HCT116 (cell line): ENCODE data around the gene GRIK4. TPM values are rescaled to one million over a fixed set of nuclear protein-coding genes. Genes with fewer than 3 reads are reported as not detected.

Source experiments
- ATAC-seq: fragments of 200-7000 bp; cut with Tn5 transposase; 2 replicates; pipeline ENCODE4 v1.9.1; 2020; ENCODE audit warnings: mild to moderate bottlenecking, moderate library complexity
- BruUV-seq: library from RNA; stranded (reverse); fragments of 400-500 nt; replicated peaks from 2 replicates; lab custom pipeline; 2021; lab: Mats Ljungman, UMichigan
- CTCF ChIA-PET: fragments of 300-600 bp; sonication (Branson Sonifier 250); formaldehyde crosslinking; loops from one replicate; lab custom pipeline; 2021; ENCODE audit warnings: antibody characterized with exemption; lab: Charles Lee
- POLR2A ChIA-PET: fragments of 300-600, 350-600 bp; sonication (Branson Sonifier 250); formaldehyde crosslinking; loops from one replicate; lab custom pipeline; 2021; ENCODE audit warnings: antibody characterized with exemption; lab: Charles Lee
- RAD21 ChIA-PET, 2 experiments: fragments of 300-600 bp; sonication (Branson Sonifier 250); formaldehyde crosslinking; loops; one replicate each; lab custom pipeline; 2023; ENCODE audit warnings: low total read pairs in 2 of 2; ENCODE audit not compliant: uncharacterized antibody in 2 of 2, unreplicated experiment in 2 of 2, low non-redundant PET in 1 of 2; lab: Charles Lee
- DNase-seq: peaks from one replicate; pipeline ENCODE4 v3.0.0-alpha.2; 2010; ENCODE audit warnings: low read depth, low spot score
- H2AFZ ChIP-seq: fragments of 200-600 bp; shearing (Covaris generic), sonication (generic); 2 replicates; pipeline ENCODE4 v1.6.1; 2017; ENCODE audit warnings: low read depth, mixed run types, mixed read lengths, antibody characterized with exemption, low read length; ENCODE audit not compliant: poor library complexity, severe bottlenecking
- H3K27ac ChIP-seq: 2 replicates; pipeline ENCODE4 v1.5.1; 2012; ENCODE audit warnings: low read depth, low read length
- H3K27me3 ChIP-seq: fragments of 200-600 bp; sonication (generic); 2 replicates; pipeline ENCODE4 v1.6.1; 2016; ENCODE audit warnings: mixed run types, low read length, mixed read lengths; ENCODE audit not compliant: insufficient read depth
- H3K36me3 ChIP-seq, 2 experiments: fragments of 200-500 bp in 1 of 2; fragments of 200-600 bp in 1 of 2; sonication (Bioruptor generic) in 1 of 2; sonication (generic) in 1 of 2; 2 replicates each; pipeline versions ENCODE4 v1.5.1 to v1.6.1; 2014 to 2016; ENCODE audit warnings: low read length in 2 of 2, inconsistent platforms in 1 of 2, mixed read lengths in 1 of 2, mixed run types in 1 of 2; ENCODE audit not compliant: insufficient read depth in 2 of 2, control insufficient read depth in 1 of 2
- H3K4me1 ChIP-seq, 2 experiments: fragments of 200-600 bp in 1 of 2; sonication (generic) in 1 of 2; 2 replicates each; pipeline versions ENCODE4 v1.5.1 to v1.6.1; 2012 to 2017; ENCODE audit warnings: low read length in 2 of 2, inconsistent platforms in 1 of 2, mild to moderate bottlenecking in 1 of 2, mixed read lengths in 1 of 2, mixed run types in 1 of 2, moderate library complexity in 1 of 2; ENCODE audit not compliant: insufficient read depth in 2 of 2, control insufficient read depth in 1 of 2
- H3K4me2 ChIP-seq: fragments of 200-600 bp; sonication (generic); 2 replicates; pipeline ENCODE4 v1.6.1; 2017; ENCODE audit warnings: mixed run types, low read length, mixed read lengths
- H3K4me3 ChIP-seq, 2 experiments: fragments of 200-600 bp in 1 of 2; sonication (generic) in 1 of 2; replicated peaks in 1 of 2; 2 replicates each; pipeline ENCODE4 v1.5.1; 2011 to 2016; ENCODE audit warnings: low read length in 2 of 2, control low read depth in 1 of 2, low read depth in 1 of 2, mild to moderate bottlenecking in 1 of 2, mixed read lengths in 1 of 2, mixed run types in 1 of 2
- H3K79me2 ChIP-seq: fragments of 200-600 bp; sonication (generic); 2 replicates; pipeline ENCODE4 v1.6.1; 2017; ENCODE audit warnings: mild to moderate bottlenecking, mixed run types, low read length, moderate library complexity, mixed read lengths; ENCODE audit not compliant: insufficient read depth
- H3K9ac ChIP-seq: fragments of 200-600 bp; sonication (generic); 2 replicates; pipeline ENCODE4 v1.6.1; 2016; ENCODE audit warnings: low read length, mixed read lengths
- H3K9me2 ChIP-seq: fragments of 200-600 bp; sonication (generic), shearing (Covaris generic); 2 replicates; pipeline ENCODE4 v1.6.1; 2017; ENCODE audit warnings: mixed run types, mild to moderate bottlenecking, moderate library complexity; ENCODE audit not compliant: insufficient read depth
- H3K9me3 ChIP-seq, 2 experiments: fragments of 200-500 bp in 1 of 2; fragments of 200-600 bp in 1 of 2; sonication (Bioruptor generic) in 1 of 2; sonication (generic) in 1 of 2; 2 replicates each; pipeline ENCODE4 v1.6.1; 2014 to 2017; ENCODE audit warnings: low read length in 2 of 2, mixed read lengths in 2 of 2, inconsistent platforms in 1 of 2, low read depth in 1 of 2, mild to moderate bottlenecking in 1 of 2, mixed run types in 1 of 2, moderate library complexity in 1 of 2; ENCODE audit not compliant: control insufficient read depth in 1 of 2, insufficient read depth in 1 of 2
- H4K20me1 ChIP-seq: fragments of 200-600 bp; sonication (generic), shearing (Covaris generic); 2 replicates; pipeline ENCODE4 v1.6.1; 2017; ENCODE audit warnings: mixed run types, mild to moderate bottlenecking, moderate library complexity; ENCODE audit not compliant: insufficient read depth
- ATF3 ChIP-seq: IDR thresholded peaks from 2 replicates; pipeline ENCODE4 v1.6.1; 2012
- CEBPB ChIP-seq: IDR thresholded peaks from 2 replicates; pipeline ENCODE4 v1.6.1; 2012; ENCODE audit warnings: low read depth
- EGR1 ChIP-seq: IDR thresholded peaks from 2 replicates; pipeline ENCODE4 v1.6.1; 2012; ENCODE audit warnings: low read depth
- ELF1 ChIP-seq: IDR thresholded peaks from 2 replicates; pipeline ENCODE4 v1.6.1; 2012; ENCODE audit warnings: low read depth, borderline replicate concordance
- EZH2 ChIP-seq: fragments of 200-600 bp; sonication (generic); IDR thresholded peaks from 2 replicates; pipeline ENCODE4 v1.6.1; 2017; ENCODE audit warnings: antibody characterized with exemption, mixed run types
- EZH2phosphoT487 ChIP-seq: fragments of 200-600 bp; IDR thresholded peaks from 2 replicates; pipeline ENCODE4 v1.6.1; 2018; ENCODE audit warnings: antibody characterized with exemption, borderline replicate concordance
- FOSL1 ChIP-seq: IDR thresholded peaks from 2 replicates; pipeline ENCODE4 v1.6.1; 2012; ENCODE audit warnings: low read depth
- POLR2AphosphoS5 ChIP-seq: IDR thresholded peaks from 2 replicates; pipeline ENCODE4 v1.6.1; 2011; ENCODE audit warnings: mild to moderate bottlenecking, low read depth, low read length, moderate library complexity
- REST ChIP-seq: IDR thresholded peaks from 2 replicates; pipeline ENCODE4 v1.6.1; 2012; ENCODE audit warnings: low read depth
- SIN3A ChIP-seq: IDR thresholded peaks from 2 replicates; pipeline ENCODE4 v1.6.1; 2012; ENCODE audit warnings: low read depth
- TCF7L2 ChIP-seq: IDR thresholded peaks from 2 replicates; pipeline ENCODE4 v1.7.0; 2011; ENCODE audit warnings: borderline replicate concordance, inconsistent platforms; ENCODE audit not compliant: insufficient read depth, insufficient read length; ENCODE audit errors: extremely low read depth
- YY1 ChIP-seq: IDR thresholded peaks from 2 replicates; pipeline ENCODE4 v1.6.1; 2011; ENCODE audit warnings: low read length, low read depth, moderate library complexity, mild to moderate bottlenecking; ENCODE audit not compliant: insufficient replicate concordance; ENCODE audit errors: extremely low read depth
- ZBTB33 ChIP-seq: IDR thresholded peaks from 2 replicates; pipeline ENCODE4 v1.6.1; 2011; ENCODE audit warnings: mild to moderate bottlenecking, low read length, moderate library complexity; ENCODE audit not compliant: insufficient replicate concordance; ENCODE audit errors: extremely low read depth
- ZFX ChIP-seq: fragments of 450-650 bp; IDR thresholded peaks from 2 replicates; pipeline ENCODE4 v1.6.1; 2017
- intact Hi-C: fragments of 100-400 bp; cut with micrococcal nuclease; formaldehyde crosslinking; loops from 2 replicates; pipeline ENCODE4 v1.10.0; 2022
- total RNA-seq: library from RNA; stranded (reverse); gene quantifications from one replicate; pipeline ENCODE4 v1.2.1, GENCODE V29; 2021; ENCODE audit not compliant: unreplicated experiment

Gene GRIK4
- total RNA-seq, 1 experiment from 2014 or later = 0.52 TPM

- DNase-seq = no peak
- Histone ChIP-seq H3K4me1 (no peaks in the 10 kb centered on the region), H3K4me2 (no peak overlapping the region), H2AFZ (no peak overlapping the region), H3K9me3 (no peaks in the 10 kb centered on the region), H3K27me3 (no peaks in the 10 kb centered on the region), H3K27ac (no peak overlapping the region), H4K20me1 (no peaks in the 10 kb centered on the region), H3K9me2 (no peaks in the 10 kb centered on the region), H3K9ac (no peak overlapping the region), H3K79me2 (no peaks in the 10 kb centered on the region), H3K4me3 (no peak overlapping the region), H3K36me3 (no peaks in the 10 kb centered on the region)
- intact Hi-C loops = no loop called here
- POLR2A ChIA-PET = no interaction called here
- TF ChIP-seq EGR1 = no peak
- no peak for TF ChIP-seq EZH2
- no peak for TF ChIP-seq ELF1
- TF ChIP-seq CEBPB = no peak
- no peak for TF ChIP-seq TCF7L2
- TF ChIP-seq ZBTB33 = no peak
- TF ChIP-seq POLR2AphosphoS5 = no peak
- no peak for TF ChIP-seq ATF3
- TF ChIP-seq YY1 = no peak
- TF ChIP-seq FOSL1 = no peak
- no peak for TF ChIP-seq EZH2phosphoT487
- no peak for TF ChIP-seq SIN3A
- TF ChIP-seq ZFX = no peak
- TF ChIP-seq REST = no peak
- BruUV-seq = no TSS peak
- CTCF ChIA-PET = no interaction called here
- no peak for ATAC-seq
- RAD21 ChIA-PET = no interaction called here
Measured at GRCh38 chr11:120814531-120815318, 303.2 kb downstream of the GRIK4 start.
